Medulla oblongata (tissue), 1 donor: ENCODE measurements around the gene USP16.

ENCODE experiments used
- DNase-seq: peaks from one replicate; pipeline ENCODE4 v3.0.0-alpha.2; 2015; ENCODE audit errors: extremely low spot score

USP16 gene

DNA sequence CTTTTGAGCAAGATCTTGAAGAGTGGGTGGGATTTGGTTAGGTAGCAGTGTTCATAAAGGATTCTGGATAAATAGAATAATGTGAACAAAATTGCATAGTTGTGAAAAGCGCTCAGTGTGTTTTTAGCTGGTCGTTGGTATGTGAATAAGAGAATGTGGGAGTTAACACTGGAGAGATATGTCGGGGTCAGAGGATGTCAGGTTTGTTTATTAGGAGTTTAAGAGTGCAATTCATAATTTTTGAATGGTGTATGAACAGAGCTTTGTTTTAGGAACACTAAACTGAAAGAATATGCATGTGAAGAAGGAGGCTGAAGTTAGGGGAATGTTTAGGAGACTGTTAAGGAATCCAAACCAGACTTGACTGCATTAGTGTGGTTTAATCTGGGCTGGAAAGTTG lies 9.4 kb downstream of the USP16 start:
- DNase-seq: no peak

GRCh38 chr21:29034678-29035077 lies 10.2 kb downstream of the USP16 start:
- no peak for DNase-seq

DNA sequence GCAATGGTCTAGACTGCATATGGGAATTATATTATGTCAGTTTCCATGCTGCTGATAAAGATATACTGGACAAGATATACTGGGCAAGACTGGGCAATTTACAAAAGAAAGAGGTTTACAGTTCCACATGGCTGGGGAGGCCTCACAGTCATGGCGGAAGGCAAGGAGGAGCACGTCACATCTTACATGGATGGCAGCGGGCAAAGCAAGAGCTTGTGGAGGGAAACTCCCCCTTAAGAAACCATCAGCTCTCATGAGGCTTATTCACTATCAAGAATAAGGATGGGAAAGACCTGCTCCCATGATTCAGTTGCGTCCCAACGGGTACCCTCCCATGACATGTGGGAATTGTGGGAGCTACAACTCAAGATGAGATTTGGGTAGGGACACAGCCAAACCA lies 27.8 kb downstream of the USP16 start:
- DNase-seq: no peak

DNA sequence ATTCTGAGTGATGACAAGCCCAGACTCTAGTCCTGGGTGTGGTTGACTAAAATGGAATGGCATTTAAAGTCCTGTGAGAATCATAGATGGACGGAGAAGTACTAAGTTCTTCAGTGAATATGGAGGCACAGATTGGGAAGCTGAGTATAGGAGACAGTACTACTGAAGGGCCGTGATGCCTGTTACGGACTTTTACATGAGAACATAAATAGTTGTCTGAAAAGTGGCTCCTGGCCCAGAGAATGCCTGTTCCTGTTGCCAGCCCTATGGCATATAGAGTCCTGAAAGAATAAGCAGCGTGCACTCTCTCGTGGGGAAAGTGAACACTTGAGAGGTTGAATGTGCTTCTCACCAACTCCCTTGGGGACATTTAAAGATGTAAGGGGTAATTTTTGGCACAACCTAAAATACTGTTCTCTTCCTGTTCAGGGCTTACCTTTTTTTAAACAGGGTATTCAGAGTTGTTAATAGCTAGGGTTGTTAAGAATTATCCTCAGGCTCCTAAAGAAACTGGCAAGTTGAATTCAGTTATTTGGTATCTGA lies 28.6 kb downstream of the USP16 start:
- DNase-seq: no peak

DNA sequence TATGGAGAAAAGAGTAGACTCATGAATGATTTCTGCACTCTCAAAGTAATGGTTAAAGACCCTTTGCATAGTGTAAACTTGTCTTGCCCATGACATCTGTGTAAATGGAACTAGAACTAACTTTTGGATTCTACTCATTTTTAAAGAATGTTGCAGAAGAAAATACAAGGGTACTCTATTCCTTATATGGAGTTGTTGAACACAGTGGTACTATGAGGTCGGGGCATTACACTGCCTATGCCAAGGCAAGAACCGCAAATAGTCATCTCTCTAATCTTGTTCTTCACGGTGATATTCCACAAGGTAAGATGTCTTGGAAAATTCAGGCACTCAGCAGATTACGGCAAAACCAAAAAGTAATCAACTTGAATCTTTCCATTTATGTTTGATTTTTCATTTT lies 29.2 kb downstream of the USP16 start:
- DNase-seq: no peak

DNA sequence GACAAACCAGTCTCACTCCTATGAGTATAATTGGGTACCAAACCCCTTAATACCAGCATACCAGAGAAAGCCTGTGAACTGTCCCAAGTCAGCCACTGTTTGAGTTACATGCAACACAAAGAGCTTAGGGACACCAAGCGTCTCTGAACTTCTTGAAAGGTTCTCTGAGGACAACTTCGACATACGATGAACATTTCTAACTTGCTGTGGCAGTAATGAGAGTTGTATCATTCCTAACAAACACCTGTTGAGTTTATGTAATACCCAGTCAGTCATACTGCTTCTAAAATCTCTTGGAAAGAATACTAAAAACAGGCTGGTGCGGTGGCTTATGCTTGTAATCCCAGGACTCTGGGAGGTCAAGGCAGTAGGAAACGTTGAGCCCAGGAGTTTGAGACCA lies 30.6 kb downstream of the USP16 start:
- no peak for DNase-seq

- no peak for DNase-seq
Observed at GRCh38 chr21:29056005-29056404, 31.5 kb downstream of the USP16 start.

- DNase-seq: no peak
Observed at GRCh38 chr21:29056538-29057050, 32.1 kb downstream of the USP16 start.

GRCh38 chr21:29064850-29065481 lies 40.5 kb downstream of the USP16 start:
- DNase-seq: peak; percentile 31

- peak; percentile 33 for DNase-seq
Observed at GRCh38 chr21:29072873-29073221, 48.4 kb downstream of the USP16 start.

DNA sequence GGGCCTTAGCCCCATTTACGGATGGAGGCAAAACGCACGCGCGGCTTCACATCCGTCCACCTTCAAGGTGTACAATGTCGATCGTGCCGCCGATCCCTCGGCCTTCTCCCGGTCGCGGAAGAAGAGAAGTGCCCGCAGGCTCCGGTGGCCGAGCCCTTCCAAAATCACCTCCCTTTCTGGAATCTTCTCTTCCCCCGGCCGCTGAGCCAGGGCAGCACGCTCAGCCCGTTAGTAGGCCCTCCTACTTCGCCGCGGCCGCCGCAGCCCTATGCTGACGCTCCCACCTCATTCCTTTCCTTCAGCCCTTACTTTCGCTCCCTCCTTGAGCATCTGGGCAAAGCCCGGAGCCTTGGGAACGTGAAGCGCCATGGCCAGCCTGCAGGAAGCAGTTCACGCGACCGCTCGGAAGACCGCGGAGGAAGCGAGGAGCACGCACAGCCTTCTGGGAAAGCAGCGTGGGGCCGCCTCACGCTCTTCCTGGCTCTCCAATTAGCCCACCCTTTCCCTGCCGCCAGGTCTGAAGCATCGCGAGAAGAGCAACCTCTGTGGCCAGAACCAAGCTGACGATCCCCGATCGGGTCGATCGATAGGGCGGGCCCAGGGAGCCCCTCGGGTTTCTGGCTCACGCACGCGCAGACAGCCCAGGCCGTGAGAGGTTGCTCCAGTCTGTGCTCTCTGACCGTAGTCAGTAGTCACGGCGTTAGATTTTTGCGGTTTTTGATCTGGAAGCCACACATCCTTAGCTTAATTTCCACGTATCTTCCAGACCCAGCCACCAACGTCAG lies 48.9 kb downstream of the USP16 start, which contains the start of gene CCT8:
TSS of gene CCT8 (minus strand) at position 427 of the 785 bp plus-strand sequence. CDS start at position 369, 58 bp downstream.
- peak; percentile 100 for DNase-seq

- no peak for DNase-seq
Observed at GRCh38 chr21:29074007-29074376, 49.5 kb downstream of the USP16 start.

- no peak for DNase-seq
Observed at GRCh38 chr21:29074783-29075182, 50.3 kb downstream of the USP16 start.

DNA sequence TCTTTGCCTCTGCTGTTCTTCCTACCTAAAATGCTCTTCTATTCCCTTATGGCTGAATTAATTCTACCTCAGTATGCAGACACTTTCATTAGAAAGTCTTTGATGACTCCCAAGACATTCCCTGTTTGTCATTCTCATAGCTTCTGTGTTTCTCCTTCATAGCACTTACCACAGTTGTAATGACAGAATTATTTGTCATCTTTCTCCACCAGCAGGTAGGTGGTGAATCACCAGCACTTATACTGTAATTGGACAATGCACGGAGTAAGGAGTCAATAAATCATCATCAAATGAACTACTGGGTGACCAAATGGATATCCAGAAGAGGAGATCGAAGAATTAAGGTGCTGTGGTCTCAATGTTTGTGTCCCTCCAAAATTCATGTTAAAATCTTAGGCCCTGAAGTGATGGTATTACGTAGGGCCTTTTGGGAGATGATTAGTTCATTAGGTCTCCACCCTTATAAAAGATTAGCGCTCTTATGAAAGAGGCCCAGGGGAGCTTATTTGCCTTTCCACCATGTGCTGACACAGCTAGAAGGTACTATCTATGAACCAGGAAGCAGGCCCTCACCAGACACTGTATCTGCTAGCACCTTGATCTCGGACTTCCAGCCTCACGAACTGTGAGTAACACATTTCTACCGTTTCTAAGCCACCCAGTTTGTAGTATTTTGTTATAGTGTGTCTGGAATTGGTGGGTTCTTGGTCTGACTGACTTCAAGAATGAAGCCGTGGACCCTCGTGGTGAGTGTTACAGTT lies 51.4 kb downstream of the USP16 start:
- no peak for DNase-seq

- DNase-seq: peak; percentile 46
Observed at GRCh38 chr21:29076731-29077640, 52.5 kb downstream of the USP16 start.

GRCh38 chr21:29077651-29078090 lies 53.2 kb downstream of the USP16 start:
- DNase-seq: no peak

GRCh38 chr21:29078869-29079767 lies 54.6 kb downstream of the USP16 start:
- DNase-seq: peak; percentile 87

- DNase-seq: no peak
Observed at GRCh38 chr21:29080454-29080941, 56.0 kb downstream of the USP16 start.

GRCh38 chr21:29082046-29082815 lies 57.8 kb downstream of the USP16 start:
- DNase-seq: no peak
